Omental fat pad (tissue), 4 donors: ENCODE data around the gene NDUFB10. TPM values are rescaled to one million over a fixed set of nuclear protein-coding genes. Genes with fewer than 3 reads are reported as not detected.
A peak's percentile ranks its signal among the peaks of the same experiment; 100 is the strongest.
"Not testable (repeated sequence)": the region's sequence is repeated elsewhere in the genome, so short reads cannot be mapped to it uniquely, and the experiment has no call there.

Source experiments
- ATAC-seq: fragments of 150-250 bp; one replicate; pipeline ENCODE4 v1.9.1; 2016; ENCODE audit warnings: mild to moderate bottlenecking, moderate library complexity; ENCODE audit not compliant: low FRiP score
- DNase-seq: peaks from one replicate; pipeline ENCODE4 v3.0.0-alpha.2; 2019; ENCODE audit warnings: low spot score
- total RNA-seq, 4 donors: library from RNA; depleted of rRNA; stranded (reverse); fragments of >200 nt; gene quantifications; one replicate each; pipeline ENCODE4 v1.1.0, GENCODE V29; 2016
- TF ChIP-seq, protein P1 (sequence below), 3 donors: fragments of 450-650 bp; IDR thresholded peaks; one replicate each; pipeline ENCODE4 v1.5.1; 2016 to 2017; ENCODE audit warnings: antibody characterized with exemption in 3 of 3, mild to moderate bottlenecking in 3 of 3, moderate library complexity in 2 of 3

NDUFB10 gene
- total RNA-seq, 4 donors from 2014 or later = 144 to 240 (median 183) TPM

DNA sequence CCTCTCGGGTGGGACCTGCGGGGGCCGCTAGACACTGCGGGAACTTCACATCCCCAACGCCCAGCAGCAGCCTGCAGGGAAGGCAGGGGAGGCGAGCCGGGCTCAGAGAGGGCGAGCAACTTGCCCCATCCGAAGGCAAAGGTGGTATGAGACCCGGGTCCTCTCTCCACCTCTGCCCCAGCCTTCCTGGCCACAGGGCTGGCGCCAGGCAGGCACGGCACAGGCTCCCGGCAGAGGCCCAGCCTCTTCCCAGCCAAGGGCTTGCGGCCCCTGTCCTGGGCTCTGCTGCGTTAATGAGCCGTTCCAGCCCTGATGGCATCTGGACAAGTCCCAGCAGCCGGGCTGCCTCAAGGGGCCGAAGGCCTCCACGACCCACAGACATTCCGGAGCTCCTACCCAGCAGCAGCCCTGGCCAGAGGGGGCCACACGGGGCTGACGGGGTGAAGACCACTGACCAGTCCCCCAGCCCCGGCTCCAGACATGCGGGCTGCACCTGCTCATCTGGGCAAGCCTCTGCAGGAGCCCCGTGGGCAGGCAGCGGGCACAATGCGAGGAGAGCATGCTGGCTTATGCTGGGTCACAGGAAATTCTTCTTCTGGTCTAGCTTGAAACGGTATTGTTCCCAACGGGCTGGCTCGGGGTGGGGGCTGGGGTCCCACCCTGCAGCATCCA, 39.9 kb upstream of the NDUFB10 start:
- DNase-seq (no peak), ATAC-seq (no peak)
- TF ChIP-seq, protein P1, sequence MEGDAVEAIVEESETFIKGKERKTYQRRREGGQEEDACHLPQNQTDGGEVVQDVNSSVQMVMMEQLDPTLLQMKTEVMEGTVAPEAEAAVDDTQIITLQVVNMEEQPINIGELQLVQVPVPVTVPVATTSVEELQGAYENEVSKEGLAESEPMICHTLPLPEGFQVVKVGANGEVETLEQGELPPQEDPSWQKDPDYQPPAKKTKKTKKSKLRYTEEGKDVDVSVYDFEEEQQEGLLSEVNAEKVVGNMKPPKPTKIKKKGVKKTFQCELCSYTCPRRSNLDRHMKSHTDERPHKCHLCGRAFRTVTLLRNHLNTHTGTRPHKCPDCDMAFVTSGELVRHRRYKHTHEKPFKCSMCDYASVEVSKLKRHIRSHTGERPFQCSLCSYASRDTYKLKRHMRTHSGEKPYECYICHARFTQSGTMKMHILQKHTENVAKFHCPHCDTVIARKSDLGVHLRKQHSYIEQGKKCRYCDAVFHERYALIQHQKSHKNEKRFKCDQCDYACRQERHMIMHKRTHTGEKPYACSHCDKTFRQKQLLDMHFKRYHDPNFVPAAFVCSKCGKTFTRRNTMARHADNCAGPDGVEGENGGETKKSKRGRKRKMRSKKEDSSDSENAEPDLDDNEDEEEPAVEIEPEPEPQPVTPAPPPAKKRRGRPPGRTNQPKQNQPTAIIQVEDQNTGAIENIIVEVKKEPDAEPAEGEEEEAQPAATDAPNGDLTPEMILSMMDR (IDR thresholded peaks at IDR 0.05) = no peak

DNA sequence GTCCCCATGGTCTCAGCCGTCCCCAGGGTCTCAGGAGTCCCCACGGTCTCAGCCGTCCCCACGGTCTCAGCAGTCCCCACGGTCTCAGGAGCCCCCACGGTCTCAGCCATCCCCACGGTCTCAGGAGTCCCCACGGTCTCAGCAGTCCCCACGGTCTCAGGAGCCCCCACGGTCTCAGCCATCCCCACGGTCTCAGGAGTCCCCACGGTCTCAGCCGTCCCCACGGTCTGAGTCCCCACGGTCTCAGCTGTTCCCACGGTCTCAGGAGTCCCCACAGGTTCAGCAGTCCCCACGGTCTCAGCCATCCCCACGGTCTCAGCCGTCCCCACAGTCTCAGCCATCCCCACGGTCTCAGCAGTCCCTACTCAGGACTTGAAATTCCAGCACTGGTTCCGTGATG, 39.2 kb upstream of the NDUFB10 start:
- not testable (repeated sequence) for ATAC-seq, DNase-seq

DNA sequence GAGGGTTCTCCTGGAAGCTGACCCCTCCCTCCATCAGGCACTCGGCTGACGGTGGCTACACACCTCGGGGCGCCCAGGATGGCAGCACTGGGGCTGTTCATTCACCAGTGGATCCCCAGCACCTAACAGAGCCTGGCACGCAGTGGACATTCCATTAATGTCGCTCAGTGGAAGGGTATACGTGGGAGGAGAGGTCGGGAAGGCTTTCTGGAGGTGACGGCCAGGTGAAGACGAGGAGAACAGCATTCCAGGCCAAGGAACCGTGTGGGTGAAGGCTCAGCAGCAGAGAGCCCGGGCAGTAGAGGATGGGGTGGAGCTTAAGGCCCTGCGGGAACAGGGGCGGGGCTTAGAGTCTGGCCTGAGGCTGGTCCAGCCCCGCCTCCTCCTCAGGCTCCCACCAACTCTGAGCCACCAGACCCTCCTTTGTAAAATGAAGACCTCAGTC, 38.6 kb upstream of the NDUFB10 start:
- DNase-seq = no peak
- TF ChIP-seq, protein P1 (IDR thresholded peaks at IDR 0.05) = no peak
- no peak for ATAC-seq

DNA sequence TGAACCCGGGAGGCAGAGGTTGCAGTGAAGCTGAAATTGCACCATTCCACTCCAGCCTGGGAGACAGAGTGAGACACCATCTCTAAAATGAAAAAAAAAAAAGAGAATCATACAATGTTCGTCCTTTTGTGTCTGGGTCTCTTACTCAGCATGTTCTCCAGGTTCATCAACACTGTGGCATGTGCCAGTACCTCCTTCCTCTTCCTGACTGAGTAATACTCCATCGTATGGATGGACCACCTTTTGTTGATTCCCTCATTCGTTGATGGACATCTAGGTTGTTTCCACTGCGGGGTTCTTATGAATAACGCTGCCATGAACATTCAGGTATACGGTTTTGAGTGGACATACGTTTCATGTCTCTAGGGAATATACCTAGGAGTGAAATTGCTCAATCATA, 37.0 kb upstream of the NDUFB10 start:
- TF ChIP-seq, protein P1 (IDR thresholded peaks at IDR 0.05) = no peak
- ATAC-seq (no peak), DNase-seq (no peak)

DNA sequence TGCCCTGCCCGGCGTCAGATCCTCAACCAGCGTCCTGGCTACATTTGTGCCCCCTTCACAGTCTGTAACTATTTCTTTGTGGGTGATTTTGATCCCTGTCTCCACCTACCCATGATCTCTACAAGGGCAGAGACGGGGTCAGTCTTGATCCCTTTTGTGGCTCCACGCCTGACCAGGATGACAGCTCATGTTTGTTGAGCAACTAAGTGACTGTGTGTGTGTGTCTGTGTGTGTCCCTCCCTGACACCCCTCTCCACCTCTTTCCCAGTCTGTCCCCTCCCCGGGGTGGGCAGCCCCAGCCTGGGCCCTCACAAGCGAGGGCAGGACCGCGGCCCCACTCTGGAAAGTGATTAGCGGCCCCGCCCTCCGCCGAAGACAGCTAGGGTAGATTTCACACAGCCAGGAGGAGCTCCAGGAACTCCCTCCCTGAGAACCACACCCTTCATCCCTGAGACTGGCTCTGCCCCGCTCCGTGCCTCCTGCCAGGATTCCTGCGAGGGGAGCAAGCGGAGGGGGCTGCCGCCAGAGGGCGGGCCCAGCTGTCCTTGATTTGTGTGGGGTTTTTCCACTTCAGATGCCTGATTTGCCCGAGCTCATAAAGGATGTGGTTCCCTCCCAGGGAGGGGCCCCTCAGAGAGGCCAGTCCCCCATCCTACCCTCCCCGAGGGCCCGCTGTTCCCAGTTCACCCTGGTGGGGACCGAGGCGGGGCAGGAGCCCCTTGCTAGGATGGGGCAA, 35.9 kb upstream of the NDUFB10 start:
- peak; percentile 78 for ATAC-seq

DNA sequence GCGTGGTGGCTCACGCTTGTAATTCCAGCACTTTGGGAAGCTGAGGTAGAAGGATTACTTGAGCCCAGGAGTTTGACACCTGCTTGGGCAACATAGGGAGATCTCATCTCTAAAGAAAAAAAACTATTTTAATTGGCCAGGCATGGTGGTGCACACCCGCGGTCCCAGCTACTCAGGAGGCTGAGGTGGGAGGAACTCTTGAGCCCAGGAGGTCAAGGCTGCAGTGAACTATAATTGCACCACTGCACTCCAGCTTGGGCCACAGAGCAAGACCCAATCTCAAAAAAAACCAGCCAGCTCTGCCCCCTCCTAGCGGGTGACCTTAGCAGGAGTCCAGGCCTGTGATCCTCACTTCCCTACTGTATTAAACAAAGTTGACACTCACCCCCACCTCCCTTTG, 35.2 kb upstream of the NDUFB10 start:
- TF ChIP-seq, protein P1 (IDR thresholded peaks at IDR 0.05) = no peak
- ATAC-seq (no peak), DNase-seq (no peak)

More for the DNA sequence above, 35.9 kb upstream of the NDUFB10 start:
- DNase-seq = no peak
- TF ChIP-seq, protein P1 (IDR thresholded peaks at IDR 0.05) = no peak

DNA sequence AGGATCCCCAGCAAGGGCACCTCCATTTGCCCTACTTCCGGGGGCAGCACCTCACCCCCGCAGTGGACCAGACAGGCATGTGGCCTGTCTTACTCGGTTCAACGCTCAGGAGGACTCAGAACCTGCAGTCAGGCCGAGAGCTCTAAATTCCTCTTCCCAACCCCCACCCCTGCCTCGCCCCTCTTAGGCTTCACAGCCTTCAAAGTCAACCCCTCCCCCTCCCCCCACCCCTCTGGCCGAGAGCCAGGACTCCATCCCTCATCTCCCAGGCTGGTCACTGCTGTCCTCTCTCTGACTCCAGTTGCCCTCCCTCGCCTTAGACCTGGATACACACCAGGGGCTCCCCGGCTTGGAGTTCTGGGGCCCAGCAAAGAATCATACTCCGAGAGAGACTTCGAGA, 33.1 kb upstream of the NDUFB10 start:
- TF ChIP-seq, protein P1 (IDR thresholded peaks at IDR 0.05) = no peak
- ATAC-seq = no peak
- DNase-seq = no peak
